HEK293 (cell line): ENCODE results near the gene SPTLC2.

ENCODE experiments used
- ZNF133 ChIP-seq: fragments of 450-650 bp; formaldehyde crosslinking; IDR thresholded peaks from 2 replicates; pipeline ENCODE4 v1.5.1; 2016; ENCODE audit warnings: missing biosample characterization, missing genetic modification characterization
- ZNF24 ChIP-seq: fragments of 450-650 bp; formaldehyde crosslinking; IDR thresholded peaks from 2 replicates; pipeline ENCODE4 v1.5.1; 2016; ENCODE audit warnings: missing biosample characterization, missing genetic modification characterization

DNA sequence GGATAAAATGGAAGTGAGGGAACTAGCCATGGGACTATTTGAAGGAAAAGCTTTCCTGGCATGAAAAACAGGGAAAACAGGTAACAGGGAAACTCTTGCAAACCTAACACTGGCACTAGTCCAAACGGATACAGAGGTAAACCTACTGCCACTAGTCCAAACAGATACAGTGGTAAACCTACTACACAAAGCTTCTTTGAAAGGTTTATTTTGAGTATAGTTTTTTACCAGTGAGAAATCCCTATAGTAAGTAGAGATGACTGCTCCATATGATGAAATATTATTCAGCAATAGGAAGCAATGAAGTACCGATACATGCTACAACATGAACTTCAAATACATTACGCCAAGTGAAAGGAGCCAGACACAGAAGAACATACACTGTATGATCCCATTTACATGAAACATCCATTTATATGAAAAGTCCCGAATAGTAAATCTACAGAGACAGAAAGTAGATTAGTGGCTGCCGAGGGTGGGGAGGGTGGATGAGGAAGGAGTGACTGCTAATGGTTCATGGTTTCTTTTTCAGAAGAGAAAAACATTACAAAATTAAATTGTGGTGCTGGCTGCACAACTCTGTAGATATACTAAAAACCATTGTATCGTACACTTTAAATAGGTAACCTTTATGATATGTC lies 25.5 kb downstream of the SPTLC2 start:
- TF ChIP-seq ZNF133 = no peak
- TF ChIP-seq ZNF24 = no peak
